ENCODE results near the gene DMPK.

Gene DMPK

GRCh38 chr19:45784096-45784495 is 1.8 kb upstream of the DMPK start:
- Histone ChIP-seq H2AFZ (ENCODE audit: low read depth) (no peak overlapping the region), H3K79me2 (ENCODE audit: insufficient read depth, low read depth) (no peaks in the 10 kb centered on the region), H3K27ac (no peak overlapping the region), H3K4me2 (no peak overlapping the region), H3K9ac (no peak overlapping the region), H3K4me3 (IDR thresholded peaks at IDR 0.05; ENCODE audit: insufficient read depth, low read depth, low read length) (no peak overlapping the region), H3K27me3 (ENCODE audit: insufficient read depth, low read depth) (no peaks in the 10 kb centered on the region; the same call in 1 of the 2 replicates), H4K20me1 (ENCODE audit: insufficient read depth) (no peaks in the 10 kb centered on the region), H3K36me3 (ENCODE audit: insufficient read depth) (no peaks in the 10 kb centered on the region), H3K4me1 (ENCODE audit: low read depth, poor library complexity, severe bottlenecking) (peaks cover 20% of the 10 kb centered on the region)
- TF ChIP-seq, protein P1, sequence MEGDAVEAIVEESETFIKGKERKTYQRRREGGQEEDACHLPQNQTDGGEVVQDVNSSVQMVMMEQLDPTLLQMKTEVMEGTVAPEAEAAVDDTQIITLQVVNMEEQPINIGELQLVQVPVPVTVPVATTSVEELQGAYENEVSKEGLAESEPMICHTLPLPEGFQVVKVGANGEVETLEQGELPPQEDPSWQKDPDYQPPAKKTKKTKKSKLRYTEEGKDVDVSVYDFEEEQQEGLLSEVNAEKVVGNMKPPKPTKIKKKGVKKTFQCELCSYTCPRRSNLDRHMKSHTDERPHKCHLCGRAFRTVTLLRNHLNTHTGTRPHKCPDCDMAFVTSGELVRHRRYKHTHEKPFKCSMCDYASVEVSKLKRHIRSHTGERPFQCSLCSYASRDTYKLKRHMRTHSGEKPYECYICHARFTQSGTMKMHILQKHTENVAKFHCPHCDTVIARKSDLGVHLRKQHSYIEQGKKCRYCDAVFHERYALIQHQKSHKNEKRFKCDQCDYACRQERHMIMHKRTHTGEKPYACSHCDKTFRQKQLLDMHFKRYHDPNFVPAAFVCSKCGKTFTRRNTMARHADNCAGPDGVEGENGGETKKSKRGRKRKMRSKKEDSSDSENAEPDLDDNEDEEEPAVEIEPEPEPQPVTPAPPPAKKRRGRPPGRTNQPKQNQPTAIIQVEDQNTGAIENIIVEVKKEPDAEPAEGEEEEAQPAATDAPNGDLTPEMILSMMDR (conservative IDR thresholded peaks at IDR 0.05; ENCODE audit: low read depth, low read length): no peak

DNA sequence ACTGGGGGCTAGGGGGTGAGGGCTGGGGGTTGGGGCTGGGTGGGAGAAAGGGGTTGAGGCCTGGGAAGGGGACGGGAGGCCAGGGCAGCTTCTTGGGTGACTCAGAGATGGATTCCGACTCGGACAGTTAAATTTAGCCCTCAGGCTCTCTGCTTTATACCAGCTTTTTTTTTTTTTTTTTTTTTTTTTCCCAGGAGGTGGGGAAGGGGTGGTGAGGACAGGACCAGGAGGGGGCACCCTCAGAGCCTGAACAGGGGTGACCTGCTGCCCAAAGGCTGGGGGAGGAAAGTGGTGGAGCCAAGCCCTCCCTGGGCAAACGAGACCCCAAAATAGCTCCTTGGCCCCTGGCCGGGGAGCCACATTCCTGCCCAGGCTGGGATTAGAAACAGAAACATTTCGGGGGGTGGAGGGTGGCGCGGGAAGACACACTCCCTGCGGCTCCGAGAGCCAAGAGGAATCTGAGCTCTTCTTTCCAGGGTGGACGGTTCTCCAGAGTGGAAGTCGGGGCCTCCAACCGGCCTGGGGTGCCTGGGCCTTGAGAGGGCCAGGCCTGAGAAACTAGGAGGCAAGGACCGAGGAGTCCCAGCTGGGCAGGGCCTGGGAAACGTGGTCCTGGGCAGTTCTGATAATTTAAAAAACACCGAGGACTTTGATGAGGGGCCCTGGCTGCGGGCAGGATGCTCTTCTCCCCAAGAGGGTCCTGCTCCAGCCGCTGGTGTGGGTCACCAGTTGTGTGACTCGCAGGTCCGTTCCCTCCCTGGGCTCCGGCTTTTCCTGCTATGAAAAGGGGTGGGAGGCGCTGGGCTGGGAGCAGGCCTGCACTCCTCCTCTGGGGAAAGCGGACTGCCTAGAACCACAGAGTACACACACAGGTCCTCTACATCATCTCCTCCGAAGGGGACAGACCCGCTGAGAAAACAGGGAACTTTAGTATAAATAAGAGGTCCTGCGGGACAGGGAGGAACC is 813 bp upstream of the DMPK start:
- Histone ChIP-seq H3K27me3 (ENCODE audit: insufficient read depth, low read depth) (no peaks in the 10 kb centered on the region; the same call in 1 of the 2 replicates), H4K20me1 (ENCODE audit: insufficient read depth) (no peaks in the 10 kb centered on the region), H3K9ac (no peak overlapping the region), H3K4me1 (ENCODE audit: low read depth, poor library complexity, severe bottlenecking) (peaks cover 23% of the 10 kb centered on the region), H2AFZ (ENCODE audit: low read depth) (no peak overlapping the region), H3K36me3 (ENCODE audit: insufficient read depth) (no peaks in the 10 kb centered on the region), H3K4me3 (IDR thresholded peaks at IDR 0.05; ENCODE audit: insufficient read depth, low read depth, low read length) (no peak overlapping the region), H3K79me2 (ENCODE audit: insufficient read depth, low read depth) (no peaks in the 10 kb centered on the region), H3K27ac (no peak overlapping the region), H3K4me2 (no peak overlapping the region)
- TF ChIP-seq, protein P1 (conservative IDR thresholded peaks at IDR 0.05; ENCODE audit: low read depth, low read length): no peak

- Histone ChIP-seq H3K4me2 (no peak overlapping the region), H2AFZ (ENCODE audit: low read depth) (no peak overlapping the region), H3K9ac (no peak overlapping the region), H3K27ac (no peak overlapping the region), H3K27me3 (ENCODE audit: insufficient read depth, low read depth) (no peaks in the 10 kb centered on the region; the same call in 1 of the 2 replicates), H3K36me3 (ENCODE audit: insufficient read depth) (no peaks in the 10 kb centered on the region), H4K20me1 (ENCODE audit: insufficient read depth) (no peaks in the 10 kb centered on the region), H3K79me2 (ENCODE audit: insufficient read depth, low read depth) (no peaks in the 10 kb centered on the region), H3K4me1 (ENCODE audit: low read depth, poor library complexity, severe bottlenecking) (peaks cover 23% of the 10 kb centered on the region), H3K4me3 (IDR thresholded peaks at IDR 0.05; ENCODE audit: insufficient read depth, low read depth, low read length) (no peak overlapping the region)
- TF ChIP-seq, protein P1 (conservative IDR thresholded peaks at IDR 0.05; ENCODE audit: low read depth, low read length): no peak
Measured at GRCh38 chr19:45781214-45782161, 802 bp downstream of the DMPK start.

DNA sequence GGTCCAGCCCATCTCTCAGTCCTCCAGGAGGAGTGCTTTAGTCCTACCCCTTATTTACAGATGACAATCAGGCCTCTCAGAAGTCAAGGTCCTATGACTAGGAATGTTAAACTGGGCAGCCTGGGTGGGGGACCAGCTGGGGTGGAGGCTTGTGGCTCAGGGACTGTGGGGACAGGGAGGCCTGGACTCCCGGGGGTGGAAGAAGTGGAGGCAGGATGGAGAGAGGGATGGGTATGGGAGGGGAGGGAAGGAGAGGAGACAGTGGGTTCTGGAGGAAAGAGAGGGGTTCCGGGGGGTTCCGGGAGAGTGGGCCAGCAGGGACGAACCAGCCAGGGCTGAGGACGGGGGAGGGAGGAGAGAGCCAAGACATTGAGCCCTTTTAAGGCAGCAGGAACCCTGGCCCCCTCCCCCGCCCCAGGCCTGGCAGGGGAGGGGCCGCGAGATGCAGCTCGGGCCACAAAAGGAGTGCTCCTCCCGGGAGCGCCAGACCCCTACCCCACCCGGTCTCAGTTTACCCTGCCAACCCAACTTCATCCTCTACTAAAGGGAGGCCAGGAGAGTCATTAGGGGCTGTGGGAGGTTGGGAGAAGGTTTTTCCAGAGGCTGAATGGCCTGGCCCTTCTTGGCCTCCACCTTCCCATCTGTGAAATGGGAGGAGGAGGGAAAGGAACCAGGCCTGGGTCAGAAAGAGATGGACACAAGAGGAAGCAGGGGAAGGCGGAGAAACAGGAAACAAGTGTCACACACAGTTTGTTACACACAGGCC is 1.7 kb downstream of the DMPK start:
- H2AFZ ChIP-seq (ENCODE audit: low read depth): no peak overlapping the region
- no peaks in the 10 kb centered on the region for H4K20me1 ChIP-seq (ENCODE audit: insufficient read depth)
- peaks cover 23% of the 10 kb centered on the region for H3K4me1 ChIP-seq (ENCODE audit: low read depth, poor library complexity, severe bottlenecking)
- H3K36me3 ChIP-seq (ENCODE audit: insufficient read depth): no peaks in the 10 kb centered on the region
- H3K4me3 ChIP-seq (IDR thresholded peaks at IDR 0.05; ENCODE audit: insufficient read depth, low read depth, low read length): no peak overlapping the region
- no peak overlapping the region for H3K9ac ChIP-seq
- TF ChIP-seq, protein P1 (conservative IDR thresholded peaks at IDR 0.05; ENCODE audit: low read depth, low read length): no peak
- H3K4me2 ChIP-seq: no peak overlapping the region; the same call in 1 of the 2 replicates
- H3K27me3 ChIP-seq (ENCODE audit: insufficient read depth, low read depth): no peaks in the 10 kb centered on the region; the same call in 1 of the 2 replicates
- H3K27ac ChIP-seq: no peak overlapping the region
- H3K79me2 ChIP-seq (ENCODE audit: insufficient read depth, low read depth): no peaks in the 10 kb centered on the region

Measured in KMS-11 (cell line).